Adrenal gland (tissue), 12 donors: ENCODE results near the gene SOBP. TPM values are rescaled to one million over a fixed set of nuclear protein-coding genes. Genes with fewer than 3 reads are reported as not detected.

Experiments used
- DNase-seq, 7 donors: peaks; one replicate each; pipeline ENCODE4 v3.0.0-alpha.2; 2019 to 2020
- H3K27ac ChIP-seq, 5 donors: fragments of 200-600 bp; sonication (generic) in 4 of 5; 1 replicate in 3 of 5; 2 replicates in 2 of 5; pipeline versions ENCODE4 v1.5.1 to v1.8.0; 2016 to 2020; ENCODE audit warnings: mild to moderate bottlenecking in 1 of 5
- H3K27me3 ChIP-seq: fragments of 200-600 bp; 2 replicates; pipeline ENCODE4 v1.8.0; 2021
- H3K36me3 ChIP-seq, 2 donors: fragments of 200-600 bp; replicated peaks in 1 of 2; 1 replicate in 1 of 2; 2 replicates in 1 of 2; pipeline versions ENCODE4 v1.5.1 to v1.8.0; 2018 to 2022
- H3K4me1 ChIP-seq, 2 donors: fragments of 200-600 bp; replicated peaks in 1 of 2; 1 replicate in 1 of 2; 2 replicates in 1 of 2; pipeline versions ENCODE4 v1.5.1 to v1.8.0; 2018 to 2021
- H3K4me3 ChIP-seq, 4 donors: fragments of 200-600 bp; sonication (generic) in 3 of 4; one replicate each; pipeline ENCODE4 v1.5.1; 2016 to 2018
- H3K9me3 ChIP-seq, 3 donors: fragments of 200-600 bp; sonication (generic) in 1 of 3; replicated peaks in 1 of 3; 1 replicate in 2 of 3; 2 replicates in 1 of 3; pipeline versions ENCODE4 v1.5.1 to v1.8.0; 2016 to 2021
- CTCF ChIP-seq, 6 experiments: fragments of 450-650 bp in 4 of 6; fragments of 200-600 bp in 2 of 6; sonication (generic) in 1 of 6; IDR thresholded peaks; 1 replicate in 5 of 6; 2 replicates in 1 of 6; pipeline versions ENCODE4 v1.5.1 to v1.8.0; 2016 to 2021; ENCODE audit warnings: antibody characterized with exemption in 6 of 6, mild to moderate bottlenecking in 2 of 6, moderate library complexity in 1 of 6
- POLR2A ChIP-seq, 2 donors: fragments of 450-650 bp; IDR thresholded peaks; one replicate each; pipeline ENCODE4 v1.6.1; 2017; ENCODE audit warnings: antibody characterized with exemption in 2 of 2, mild to moderate bottlenecking in 2 of 2, moderate library complexity in 1 of 2
- WGBS, 4 donors: extraction: QIAGEN DNeasy Blood & Tissue Kit in 2 of 4; methylation state at CpG; one replicate each; pipeline versions ENCODE4 v1.1.5 to v1.1.7; 2013 to 2017; 5-methylcytosine and 5-hydroxymethylcytosine counted together
- intact Hi-C, 2 donors: fragments of 100-400 bp; cut with DNase I; formaldehyde crosslinking; loops; one replicate each; pipeline versions ENCODE4 v1.14.1 to v1.15.0; 2022 to 2023
- polyA plus RNA-seq, 3 donors: library from polyadenylated mRNA; stranded (reverse); fragments of 200-250 nt in 2 of 3; fragments of 350-450 nt in 1 of 3; fragmentation: Illumina TruSeq in 1 of 3; extraction: RNeasy Lipid Tissue Mini Kit (QIAGEN cat#74804) in 1 of 3; gene quantifications; one replicate each; pipeline ENCODE4 v1.2.3, GENCODE V29; 2013 to 2014
- total RNA-seq, 9 donors: library from RNA; depleted of rRNA in 4 of 9; stranded (reverse); fragments of >200 nt in 4 of 9; fragments of 120-200 nt in 1 of 9; fragmentation: NEBNext Ultra II Directional in 1 of 9; extraction: Animal tissue kit (Norgen Biotek cat#: 25700) in 1 of 9; gene quantifications; one replicate each; pipeline versions ENCODE4 v1.1.0 to v1.2.4, GENCODE V29; 2013 to 2023
- donor health status: healthy with polysubstance abuse.
- donor health status: Bipolar disorder and iron deficiency.
- donor health status: DM: yes; HTN: yes; CAD: no.
- donor health status: DM: no; HTN: no; CAD: no.
- donor health status: DM: no; HTN: no; CAD: no.
- donor health status: DM: yes; HTN: yes; CAD: no.

The SOBP gene
- total and polyA plus RNA-seq, 12 donors = 5.6 to 25.6 (median 12.5) TPM

GRCh38 chr6:107587451-107587850, 97.5 kb downstream of the SOBP start:
- no peaks in the 10 kb centered on the region for H3K27me3 ChIP-seq
- WGBS, 4 donors = 67 to 70% (median 68%) methylated on average over 5 of the region's 5 CpGs
- no peaks in the 10 kb centered on the region for H3K9me3 ChIP-seq
- TF ChIP-seq POLR2A (IDR thresholded peaks at IDR 0.05) (no peak), CTCF (IDR thresholded peaks at IDR 0.05) (no peak)
- H3K4me3 ChIP-seq = no peak overlapping the region
- H3K27ac ChIP-seq = no peak overlapping the region
- intact Hi-C loops = no loop called here
- no peak for DNase-seq
- H3K4me1 ChIP-seq = no peaks in the 10 kb centered on the region
- no peaks in the 10 kb centered on the region for H3K36me3 ChIP-seq

- 86 to 95% (median 92%) methylated on average over 5 of the region's 5 CpGs for WGBS, 4 donors
- Histone ChIP-seq H3K36me3 (no peaks in the 10 kb centered on the region), H3K9me3 (no peaks in the 10 kb centered on the region), H3K4me1 (no peaks in the 10 kb centered on the region), H3K4me3 (no peak overlapping the region), H3K27me3 (no peaks in the 10 kb centered on the region), H3K27ac (no peak overlapping the region)
- TF ChIP-seq POLR2A (IDR thresholded peaks at IDR 0.05) (no peak), CTCF (IDR thresholded peaks at IDR 0.05) (no peak)
- no peak for DNase-seq
- intact Hi-C loops = no loop called here
These were observed 99.3 kb downstream of the SOBP start for GRCh38 chr6:107589199-107589598.

- Histone ChIP-seq H3K4me3 (no peak overlapping the region), H3K27ac (no peak overlapping the region), H3K36me3 (no peaks in the 10 kb centered on the region), H3K27me3 (no peaks in the 10 kb centered on the region), H3K4me1 (no peaks in the 10 kb centered on the region), H3K9me3 (no peaks in the 10 kb centered on the region)
- 83 to 91% (median 86%) methylated on average over 2 of the region's 2 CpGs for WGBS, 4 donors
- no peak for TF ChIP-seq CTCF (IDR thresholded peaks at IDR 0.05)
- no peak for TF ChIP-seq POLR2A (IDR thresholded peaks at IDR 0.05)
- intact Hi-C loops = no loop called here
- no peak for DNase-seq
These were observed 100.0 kb downstream of the SOBP start for GRCh38 chr6:107589934-107590333.

- H3K4me3 ChIP-seq = no peak overlapping the region
- TF ChIP-seq CTCF (IDR thresholded peaks at IDR 0.05) (no peak), POLR2A (IDR thresholded peaks at IDR 0.05) (no peak)
- intact Hi-C loops = no loop called here
- no peaks in the 10 kb centered on the region for H3K27me3 ChIP-seq
- WGBS, 4 donors = 76 to 85% (median 78%) methylated on average over 1 of the region's 1 CpG
- H3K36me3 ChIP-seq = no peaks in the 10 kb centered on the region
- H3K27ac ChIP-seq = no peak overlapping the region
- DNase-seq = no peak
- H3K9me3 ChIP-seq = no peaks in the 10 kb centered on the region
- H3K4me1 ChIP-seq = no peaks in the 10 kb centered on the region
These were observed 100.5 kb downstream of the SOBP start for GRCh38 chr6:107590378-107590777.
